GM19099 (cell line): ENCODE data around the gene PITX1.

Source experiments
- POLR2A ChIP-seq: IDR thresholded peaks from 3 replicates; pipeline ENCODE4 v1.6.1; 2011; ENCODE audit warnings: low read depth; ENCODE audit not compliant: insufficient read length; ENCODE audit errors: extremely low read depth

PITX1 gene

DNA sequence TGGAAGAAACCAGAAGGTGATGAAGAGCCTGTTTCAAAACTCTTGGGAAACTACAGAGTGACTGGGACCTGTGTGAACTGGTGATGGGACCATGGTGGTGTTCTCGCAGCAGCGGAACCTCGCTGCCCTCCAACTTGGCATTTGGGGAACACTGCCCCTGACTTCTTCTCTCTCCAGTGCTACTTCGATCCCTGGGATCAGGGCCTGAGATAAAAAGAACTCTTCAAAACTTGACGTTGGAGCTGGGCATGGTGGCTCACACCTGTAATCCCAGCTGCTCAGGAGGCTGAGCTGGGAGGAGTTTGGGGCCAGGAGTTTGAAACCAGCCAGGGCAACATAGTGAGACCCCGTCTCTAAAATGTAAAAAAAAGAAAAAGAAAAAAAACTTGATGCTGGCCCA lies 18.1 kb downstream of the PITX1 start:
- no peak for TF ChIP-seq POLR2A

DNA sequence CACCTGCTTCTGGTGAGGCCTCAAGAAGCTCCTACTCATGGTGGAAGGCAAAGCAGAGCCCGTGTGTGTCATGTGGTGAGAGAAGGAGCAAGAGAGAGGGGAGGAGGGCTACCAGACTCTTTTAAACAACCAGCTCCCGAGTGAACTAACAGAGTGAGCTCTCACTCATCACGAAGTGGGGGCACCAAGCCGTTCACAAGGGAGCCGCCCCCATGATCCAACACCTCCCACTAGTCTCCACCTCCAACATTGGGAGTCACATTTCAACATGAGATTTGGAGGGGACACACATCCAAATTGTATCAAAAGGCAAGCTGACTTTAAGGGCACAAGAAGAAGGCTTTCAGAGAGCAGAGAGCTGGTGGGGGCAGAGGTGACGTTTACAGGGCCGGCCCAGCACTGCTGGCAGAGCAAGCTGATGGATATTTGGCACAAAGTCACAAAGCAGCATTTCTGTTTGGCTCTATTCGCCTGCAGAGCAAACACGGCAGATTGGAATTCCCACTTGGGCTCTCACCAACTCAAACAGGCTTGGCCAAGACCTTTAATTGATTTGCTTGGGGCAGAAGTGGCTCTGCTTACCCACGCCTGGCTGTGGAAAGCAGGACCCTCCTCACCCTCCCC lies 20.0 kb downstream of the PITX1 start:
- no peak for TF ChIP-seq POLR2A

DNA sequence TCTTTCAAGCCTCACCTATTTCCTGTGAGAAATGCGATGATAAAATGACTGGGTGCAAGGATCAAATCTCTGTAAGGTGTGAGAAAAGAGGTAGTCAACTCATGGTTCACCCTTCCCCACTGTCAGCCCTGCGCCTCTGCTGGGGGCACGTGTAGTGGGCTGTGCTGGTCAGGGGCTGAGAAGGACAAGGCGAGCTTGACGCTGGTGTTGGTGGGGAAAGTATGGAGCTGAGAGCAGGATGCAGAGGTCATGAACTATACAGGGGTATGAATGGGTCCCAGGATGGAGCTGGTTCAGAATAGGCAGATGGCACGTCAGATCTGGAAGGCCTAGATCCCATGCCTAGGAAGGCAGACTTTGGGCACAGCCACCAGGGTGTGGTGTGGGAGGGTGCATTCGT lies 20.6 kb downstream of the PITX1 start:
- TF ChIP-seq POLR2A: no peak

DNA sequence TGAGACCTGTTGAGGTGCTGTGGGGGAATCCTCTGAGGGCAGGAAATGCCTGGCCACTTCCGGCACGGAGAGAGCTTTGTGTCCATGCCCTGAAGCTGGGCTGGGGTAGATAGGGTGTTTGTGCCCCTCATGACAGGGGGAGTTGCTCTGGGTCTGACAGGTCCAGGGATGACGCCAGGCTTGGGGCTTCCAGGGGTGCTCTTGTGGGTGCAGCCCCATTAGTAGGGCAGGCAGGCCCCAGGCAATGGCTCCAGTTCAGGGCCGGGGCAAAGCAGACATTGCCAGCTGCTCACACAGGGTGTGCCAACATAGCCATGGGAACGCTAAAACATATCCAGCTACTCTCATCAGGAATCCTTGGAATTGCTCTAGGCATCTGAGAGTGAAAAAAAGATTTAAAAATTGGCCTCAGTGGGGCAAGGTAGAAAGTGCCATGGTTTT lies 21.1 kb downstream of the PITX1 start:
- no peak for TF ChIP-seq POLR2A

DNA sequence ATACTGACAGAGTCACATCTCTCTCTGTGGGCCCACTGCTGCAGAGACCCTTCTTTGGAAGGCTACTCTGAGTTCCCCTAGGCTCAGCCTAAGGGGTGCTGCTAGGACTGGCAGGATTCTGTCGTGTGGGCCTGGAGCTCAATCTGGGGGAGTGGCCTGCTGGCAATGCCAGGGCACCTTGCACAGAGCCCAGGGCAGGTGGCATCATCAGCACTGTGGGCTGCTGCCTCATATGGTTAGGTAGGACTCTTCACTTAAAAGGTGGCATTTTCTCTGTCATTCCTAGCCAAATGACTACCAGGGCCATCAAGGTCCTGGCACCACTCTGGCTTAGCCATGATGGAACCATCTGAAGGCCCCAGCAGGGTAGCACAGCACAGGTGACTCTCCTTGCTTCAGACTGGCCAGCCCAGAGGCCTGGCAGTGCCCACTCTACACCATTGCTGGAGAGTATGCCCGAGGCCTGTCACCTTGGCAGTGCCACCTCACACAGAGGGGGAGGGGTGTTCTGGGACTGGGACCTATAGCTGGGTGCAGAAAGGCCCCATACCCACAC lies 21.9 kb downstream of the PITX1 start:
- TF ChIP-seq POLR2A: no peak

DNA sequence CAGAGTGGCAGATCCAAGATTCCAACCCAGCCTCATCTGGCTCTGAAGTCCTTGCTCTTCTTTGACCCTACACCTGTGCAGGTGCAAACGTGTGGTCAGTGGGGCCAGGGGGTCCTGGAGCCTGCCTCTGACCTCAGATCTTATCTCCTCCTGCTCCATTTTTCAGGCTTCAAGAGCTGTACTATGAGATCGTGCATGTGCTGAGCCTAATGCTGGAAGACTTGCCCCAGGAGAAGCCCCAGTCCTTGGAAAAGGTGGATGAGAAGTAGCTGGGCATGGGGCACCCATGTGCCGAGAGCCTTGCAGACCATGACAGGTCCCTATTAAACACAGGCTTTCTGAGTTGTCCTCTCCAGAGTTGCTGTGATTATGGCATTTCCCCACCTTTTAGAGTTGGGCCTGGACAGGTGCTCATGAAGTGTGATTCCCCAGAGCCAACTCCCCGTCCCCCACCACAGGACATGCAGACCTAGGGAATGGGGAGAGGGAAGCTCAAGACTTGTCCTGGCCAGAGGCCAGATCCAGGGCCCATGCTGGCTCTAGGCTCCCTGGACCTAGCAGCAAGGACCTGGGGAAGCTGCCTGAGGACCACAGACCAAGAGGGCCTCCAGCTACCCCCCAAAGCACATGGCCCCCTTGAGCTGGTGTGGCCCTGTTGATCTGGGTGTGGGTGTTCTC lies 22.5 kb downstream of the PITX1 start:
- no peak for TF ChIP-seq POLR2A

DNA sequence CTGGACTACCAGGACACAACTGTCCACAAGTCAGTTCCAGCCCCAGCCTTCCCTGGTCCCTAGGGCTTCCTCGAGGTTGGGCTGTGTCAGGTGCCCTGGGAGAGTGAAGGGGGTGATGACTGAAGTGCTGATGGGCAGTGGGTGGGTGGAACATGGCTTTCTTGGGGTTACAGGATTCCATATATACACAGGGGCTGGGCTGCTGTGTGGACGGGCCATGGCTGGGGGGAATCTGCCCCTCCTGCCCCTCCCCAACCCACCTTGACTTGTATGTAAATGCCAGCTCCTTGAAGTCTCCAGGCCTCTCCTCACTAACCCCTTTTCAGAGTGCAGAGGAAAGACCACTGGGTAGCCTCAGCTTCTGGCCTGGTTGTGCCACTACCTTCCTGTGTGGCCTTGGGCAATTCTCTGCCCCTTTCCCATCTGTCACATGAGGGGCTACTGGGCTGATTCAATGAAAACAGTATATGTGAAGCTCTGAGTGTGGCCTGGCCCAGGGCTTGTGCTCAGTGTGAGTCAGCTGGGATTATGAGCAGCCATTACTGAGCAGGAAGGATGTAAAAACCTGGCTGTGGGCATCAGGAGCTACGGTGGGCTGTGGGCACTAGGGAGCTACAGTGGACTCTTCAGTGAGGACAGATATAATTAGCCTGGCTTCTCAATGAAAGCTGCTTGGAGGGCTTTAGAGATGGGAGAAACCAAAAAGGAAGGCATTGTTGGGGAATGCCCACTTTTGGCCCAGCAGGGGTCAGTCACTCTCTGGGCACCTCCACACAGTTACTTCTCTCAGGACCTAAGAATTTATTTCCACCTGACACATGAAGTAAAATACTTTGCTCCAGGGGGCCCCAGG lies 23.3 kb downstream of the PITX1 start:
- TF ChIP-seq POLR2A: no peak

DNA sequence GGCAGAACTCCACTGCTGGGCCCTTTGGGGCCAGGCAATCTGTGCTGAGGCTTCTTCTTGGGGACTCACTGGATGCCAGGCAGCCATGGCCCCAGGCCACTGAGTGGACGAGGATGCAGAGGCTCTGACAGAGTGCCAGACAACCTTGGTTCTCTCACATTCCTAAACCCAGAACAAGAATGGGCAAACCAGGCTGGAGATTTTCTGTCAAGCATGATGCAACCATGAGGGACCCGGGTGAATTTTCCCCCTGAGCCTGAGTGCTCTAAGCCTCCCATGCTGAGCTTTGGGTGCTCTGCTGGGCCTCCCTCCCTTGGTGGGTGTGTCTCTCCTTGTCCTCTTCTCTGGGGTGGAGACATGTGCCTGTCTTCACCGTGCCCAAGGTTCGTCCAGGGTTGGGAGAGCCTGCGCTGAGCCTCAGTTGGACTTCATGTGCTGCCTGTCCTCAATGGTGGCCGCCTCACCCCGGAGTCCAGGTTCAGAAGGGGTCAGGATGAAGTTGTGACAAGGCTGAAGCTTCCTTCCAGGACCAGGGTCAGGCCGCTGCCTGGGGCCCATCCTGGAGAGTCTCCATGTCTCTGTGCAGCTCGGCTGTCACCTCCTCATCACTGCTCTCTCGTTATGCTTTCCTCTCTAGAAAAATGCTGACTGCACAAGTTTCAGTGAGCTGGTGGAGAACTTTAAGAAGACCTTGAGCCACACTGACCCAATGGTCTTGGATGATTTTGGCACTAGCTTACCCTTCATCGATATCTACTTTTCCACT lies 24.1 kb downstream of the PITX1 start:
- no peak for TF ChIP-seq POLR2A

DNA sequence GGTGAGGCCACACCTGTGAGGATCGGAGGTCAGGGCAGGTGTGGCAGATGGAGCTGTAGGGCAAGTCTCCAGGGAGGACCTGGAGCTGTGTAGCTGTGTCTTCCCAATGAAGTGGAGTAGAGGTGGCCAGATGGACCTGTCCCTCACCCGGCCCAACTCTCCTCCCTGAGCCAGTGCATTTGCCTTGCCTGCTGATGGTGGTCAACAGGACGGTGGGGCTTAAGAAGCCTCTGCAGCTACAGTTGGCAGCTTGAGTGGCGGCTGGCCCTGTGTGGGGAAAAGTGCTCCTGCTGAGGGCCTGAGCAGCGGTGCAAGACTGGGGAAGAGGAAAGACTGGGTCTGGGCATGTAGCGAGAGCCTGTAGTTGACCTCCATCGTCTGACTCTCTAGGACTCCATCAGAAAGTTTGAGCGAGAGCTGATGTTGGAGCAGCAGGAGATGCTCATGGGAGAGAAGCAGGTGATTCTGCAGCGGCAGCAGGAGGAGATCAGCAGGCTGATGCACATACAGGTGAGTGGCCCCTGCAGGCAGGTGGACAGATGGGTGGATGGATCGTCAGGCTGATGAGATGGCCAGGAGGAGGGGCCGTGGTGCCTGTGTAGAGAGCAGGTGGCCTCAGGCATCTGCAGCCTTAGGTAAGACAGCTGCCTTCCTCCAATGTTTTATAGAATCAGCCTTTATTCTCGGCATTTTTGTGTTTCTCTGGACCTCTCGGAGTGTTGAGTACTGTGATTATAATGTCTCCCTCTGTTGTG lies 24.9 kb downstream of the PITX1 start:
- no peak for TF ChIP-seq POLR2A

DNA sequence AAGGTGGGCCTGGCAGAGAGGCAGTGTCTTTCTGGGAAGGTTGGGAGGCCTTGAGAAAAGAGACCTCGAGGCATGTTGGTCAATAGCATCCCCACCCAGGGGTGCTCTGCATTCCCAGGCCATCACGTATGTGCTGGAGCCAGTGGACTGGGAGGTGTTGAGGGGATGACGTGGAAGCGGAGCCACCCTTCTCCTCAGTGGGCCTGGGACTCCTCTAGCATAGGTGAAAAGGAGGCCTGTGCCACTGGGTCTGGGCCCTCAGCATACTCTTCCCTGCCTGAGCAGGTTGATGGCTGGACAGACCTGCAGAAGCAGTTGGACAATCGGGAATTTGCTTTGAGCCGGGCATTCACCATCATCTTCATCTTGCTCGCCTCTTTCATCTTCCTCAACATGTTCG lies 25.5 kb downstream of the PITX1 start:
- no peak for TF ChIP-seq POLR2A

DNA sequence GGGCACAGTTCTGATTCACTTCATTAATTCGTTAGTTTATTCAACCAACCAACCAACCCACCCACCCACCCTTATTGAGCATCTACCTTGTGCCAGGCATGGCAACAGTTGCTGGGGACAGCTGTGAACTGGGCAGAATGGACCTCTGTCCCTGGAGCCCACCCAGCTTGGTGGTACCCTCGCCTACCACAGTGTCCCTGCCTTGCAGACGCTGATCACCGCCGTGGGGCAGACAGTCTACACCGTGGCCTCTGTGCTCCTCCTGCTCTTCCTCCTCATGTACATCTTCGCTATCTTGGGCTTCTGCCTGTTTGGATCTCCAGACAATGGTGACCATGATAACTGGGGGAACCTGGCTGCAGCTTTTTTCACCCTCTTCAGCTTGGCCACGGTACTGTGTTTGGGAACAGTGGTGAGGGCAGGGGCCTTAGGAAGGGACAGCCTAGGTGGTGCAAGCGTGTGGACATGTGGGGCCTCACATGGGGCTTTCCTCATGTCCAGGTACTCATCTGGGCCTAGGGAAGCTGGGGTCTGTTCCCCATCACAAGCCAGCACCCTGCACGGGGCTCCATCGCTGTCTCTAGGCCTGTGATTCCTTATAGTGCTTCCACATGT lies 26.2 kb downstream of the PITX1 start:
- TF ChIP-seq POLR2A: no peak

DNA sequence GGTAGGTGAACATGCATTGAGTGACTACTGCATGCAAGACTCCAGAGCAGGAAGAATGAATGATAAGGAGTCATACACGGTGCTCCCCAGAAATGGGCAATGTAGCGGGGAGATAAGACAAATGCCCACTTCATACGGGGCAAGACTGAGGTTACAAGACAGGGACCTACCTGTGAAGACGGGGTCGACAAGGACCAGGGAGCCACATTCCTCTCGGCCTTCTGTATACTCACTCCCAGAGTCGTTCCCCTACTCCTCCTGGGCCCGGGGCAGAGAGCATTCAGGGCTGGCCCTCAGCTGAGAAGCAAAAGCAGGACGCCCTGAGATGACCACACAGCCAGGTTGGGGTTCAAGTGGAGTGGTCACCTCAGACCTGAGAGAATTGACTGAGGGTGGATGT lies 26.7 kb downstream of the PITX1 start:
- TF ChIP-seq POLR2A: no peak

DNA sequence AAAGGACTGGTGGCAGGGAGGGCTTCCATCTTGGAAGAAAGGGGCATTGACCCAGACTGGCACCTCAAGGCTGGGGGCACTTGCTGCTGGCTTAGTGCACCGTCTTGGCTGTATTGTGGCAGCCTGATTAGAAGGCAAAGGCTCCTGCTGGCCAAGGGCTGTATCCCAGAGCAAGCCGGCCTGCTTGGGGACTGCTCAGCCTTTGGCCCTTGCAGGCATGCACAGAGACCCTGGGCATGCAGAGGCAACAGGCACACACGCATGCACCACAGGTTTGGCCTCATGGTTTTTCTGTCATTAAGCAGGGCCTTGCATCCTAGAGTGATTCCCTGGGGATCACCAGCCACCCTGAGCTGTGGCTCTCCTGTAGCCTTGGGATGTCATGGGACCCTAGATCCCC lies 29.0 kb downstream of the PITX1 start:
- TF ChIP-seq POLR2A: no peak

DNA sequence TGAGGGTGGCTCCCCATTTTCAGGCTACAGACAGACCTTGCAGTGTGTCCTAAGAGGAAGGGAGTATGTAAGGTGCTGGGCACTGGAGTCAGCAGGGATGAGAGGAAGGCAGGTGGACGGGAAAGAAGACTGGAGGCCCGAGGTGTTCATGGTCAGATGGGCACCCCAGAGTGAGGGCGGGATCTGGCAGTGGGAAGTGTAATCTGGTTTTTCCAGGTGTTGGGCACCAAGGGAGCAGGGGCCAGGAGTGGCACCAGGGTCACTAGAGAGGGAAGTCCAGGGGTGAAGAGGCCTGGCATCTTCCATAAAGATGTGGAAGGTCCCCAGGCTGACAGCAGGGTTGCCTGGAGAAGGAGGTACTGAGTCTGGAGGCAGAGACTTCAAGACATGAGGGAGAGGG lies 29.7 kb downstream of the PITX1 start:
- TF ChIP-seq POLR2A: no peak
